ENCODE results near the gene NDUFA11.
"Not testable (repeated sequence)": the region's sequence is repeated elsewhere in the genome, so short reads cannot be mapped to it uniquely, and the experiment has no call there.

DNA sequence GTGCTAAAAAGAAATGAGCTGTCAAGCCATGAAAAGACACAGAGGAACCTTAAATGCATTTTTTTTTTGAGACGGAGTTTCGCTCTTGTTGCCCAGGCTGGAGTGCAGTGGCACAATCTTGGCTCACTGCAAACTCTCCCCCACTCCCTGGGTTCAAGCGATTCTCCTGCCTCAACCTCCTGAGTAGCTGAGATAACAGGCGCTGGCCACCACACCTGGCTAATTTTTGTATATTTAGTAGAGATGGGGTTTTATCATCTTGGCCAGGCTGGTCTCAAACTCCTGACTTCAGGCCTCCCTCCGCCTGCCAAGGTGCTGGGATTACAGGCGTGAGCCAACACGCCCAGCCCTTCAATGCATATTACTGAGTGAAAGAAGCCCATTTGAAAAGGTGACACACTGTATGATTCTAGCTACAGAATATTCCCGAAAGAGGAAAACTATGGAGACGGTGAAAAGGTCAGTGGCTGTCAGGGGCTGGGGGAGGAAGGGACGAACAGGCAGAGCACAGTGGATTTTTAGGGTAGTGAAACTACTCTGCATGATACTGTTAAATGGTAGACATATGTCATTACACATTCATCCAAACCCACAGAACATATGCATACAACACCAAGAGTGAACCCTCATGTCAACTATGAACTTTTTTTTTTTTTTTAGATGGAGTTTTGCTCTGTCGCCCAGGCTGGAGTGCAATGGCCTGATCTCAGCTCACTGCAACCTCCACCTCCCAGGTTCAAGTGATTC is 19.4 kb downstream of the NDUFA11 start:
- not testable (repeated sequence) for TF ChIP-seq MXI1 (IDR thresholded peaks at IDR 0.05; ENCODE audit: low read depth, low read length); CEBPB (tag; IDR thresholded peaks at IDR 0.05); TCF7 (IDR thresholded peaks at IDR 0.05; ENCODE audit: borderline replicate concordance); ZFP1 (CRISPR knock-in tag; IDR thresholded peaks at IDR 0.05); POLR2A (conservative IDR thresholded peaks at IDR 0.05); ZNF561 (CRISPR knock-in tag; conservative IDR thresholded peaks at IDR 0.05)
- TF ChIP-seq, protein P1, sequence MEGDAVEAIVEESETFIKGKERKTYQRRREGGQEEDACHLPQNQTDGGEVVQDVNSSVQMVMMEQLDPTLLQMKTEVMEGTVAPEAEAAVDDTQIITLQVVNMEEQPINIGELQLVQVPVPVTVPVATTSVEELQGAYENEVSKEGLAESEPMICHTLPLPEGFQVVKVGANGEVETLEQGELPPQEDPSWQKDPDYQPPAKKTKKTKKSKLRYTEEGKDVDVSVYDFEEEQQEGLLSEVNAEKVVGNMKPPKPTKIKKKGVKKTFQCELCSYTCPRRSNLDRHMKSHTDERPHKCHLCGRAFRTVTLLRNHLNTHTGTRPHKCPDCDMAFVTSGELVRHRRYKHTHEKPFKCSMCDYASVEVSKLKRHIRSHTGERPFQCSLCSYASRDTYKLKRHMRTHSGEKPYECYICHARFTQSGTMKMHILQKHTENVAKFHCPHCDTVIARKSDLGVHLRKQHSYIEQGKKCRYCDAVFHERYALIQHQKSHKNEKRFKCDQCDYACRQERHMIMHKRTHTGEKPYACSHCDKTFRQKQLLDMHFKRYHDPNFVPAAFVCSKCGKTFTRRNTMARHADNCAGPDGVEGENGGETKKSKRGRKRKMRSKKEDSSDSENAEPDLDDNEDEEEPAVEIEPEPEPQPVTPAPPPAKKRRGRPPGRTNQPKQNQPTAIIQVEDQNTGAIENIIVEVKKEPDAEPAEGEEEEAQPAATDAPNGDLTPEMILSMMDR (IDR thresholded peaks at IDR 0.05 in 2 of 3, conservative IDR thresholded peaks at IDR 0.05 in 1 of 3; ENCODE audit: insufficient read depth in 2 of 3, low read depth in 1 of 3, low read length in 3 of 3): not testable (repeated sequence)
- TF ChIP-seq, protein P2, sequence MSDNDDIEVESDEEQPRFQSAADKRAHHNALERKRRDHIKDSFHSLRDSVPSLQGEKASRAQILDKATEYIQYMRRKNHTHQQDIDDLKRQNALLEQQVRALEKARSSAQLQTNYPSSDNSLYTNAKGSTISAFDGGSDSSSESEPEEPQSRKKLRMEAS (CRISPR knock-in tag; IDR thresholded peaks at IDR 0.05): not testable (repeated sequence)
- TF ChIP-seq, protein P3, sequence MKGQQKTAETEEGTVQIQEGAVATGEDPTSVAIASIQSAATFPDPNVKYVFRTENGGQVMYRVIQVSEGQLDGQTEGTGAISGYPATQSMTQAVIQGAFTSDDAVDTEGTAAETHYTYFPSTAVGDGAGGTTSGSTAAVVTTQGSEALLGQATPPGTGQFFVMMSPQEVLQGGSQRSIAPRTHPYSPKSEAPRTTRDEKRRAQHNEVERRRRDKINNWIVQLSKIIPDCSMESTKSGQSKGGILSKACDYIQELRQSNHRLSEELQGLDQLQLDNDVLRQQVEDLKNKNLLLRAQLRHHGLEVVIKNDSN (CRISPR knock-in tag; IDR thresholded peaks at IDR 0.05): not testable (repeated sequence)

Measured in K562 (cell line).